H9 (cell line): ENCODE measurements around the gene USP6NL. TPM values are rescaled to one million over a fixed set of nuclear protein-coding genes. Genes with fewer than 3 reads are reported as not detected.

ENCODE experiments used
- DNase-seq: peaks from one replicate; pipeline ENCODE4 v3.0.0-alpha.2; 2017
- H2AFZ ChIP-seq: one replicate; pipeline ENCODE4 v1.6.1; 2013; ENCODE audit warnings: mild to moderate bottlenecking, low read length, control low read depth, moderate library complexity
- H2AK5ac ChIP-seq: 2 replicates; pipeline ENCODE4 v1.6.1; 2013; ENCODE audit warnings: low read length, control low read depth, mixed read lengths; ENCODE audit not compliant: insufficient read length
- H2BK120ac ChIP-seq: one replicate; pipeline ENCODE4 v1.6.1; 2013; ENCODE audit warnings: low read depth, mild to moderate bottlenecking, low read length, control low read depth, inconsistent platforms; ENCODE audit not compliant: poor library complexity, severe bottlenecking
- H2BK12ac ChIP-seq: 2 replicates; pipeline ENCODE4 v1.6.1; 2013; ENCODE audit warnings: low read length, control low read depth, mixed read lengths, low read depth; ENCODE audit not compliant: insufficient read length
- H2BK15ac ChIP-seq: 2 replicates; pipeline ENCODE4 v1.6.1; 2013; ENCODE audit warnings: low read depth, low read length, control low read depth
- H2BK20ac ChIP-seq: one replicate; pipeline ENCODE4 v1.6.1; 2013; ENCODE audit warnings: low read depth, mild to moderate bottlenecking, low read length, control low read depth, inconsistent platforms; ENCODE audit not compliant: poor library complexity, severe bottlenecking
- H2BK5ac ChIP-seq: 2 replicates; pipeline ENCODE4 v1.6.1; 2013; ENCODE audit warnings: low read length, control low read depth, mixed read lengths; ENCODE audit not compliant: insufficient read length
- H3K14ac ChIP-seq: 2 replicates; pipeline ENCODE4 v1.6.1; 2013; ENCODE audit warnings: low read length, control low read depth; ENCODE audit not compliant: insufficient read depth
- H3K18ac ChIP-seq: 2 replicates; pipeline ENCODE4 v1.6.1; 2013; ENCODE audit warnings: low read depth, mild to moderate bottlenecking, mixed read lengths, low read length, control low read depth; ENCODE audit not compliant: insufficient read length
- H3K23ac ChIP-seq: 2 replicates; pipeline ENCODE4 v1.6.1; 2013; ENCODE audit warnings: low read length, control low read depth, mixed read lengths, low read depth; ENCODE audit not compliant: insufficient read length
- H3K23me2 ChIP-seq: 2 replicates; pipeline ENCODE4 v1.6.1; 2013; ENCODE audit warnings: low read depth, mild to moderate bottlenecking, mixed read lengths, low read length, control low read depth; ENCODE audit not compliant: insufficient read length, poor library complexity, severe bottlenecking
- H3K27ac ChIP-seq: 2 replicates; pipeline ENCODE4 v1.5.1; 2013; ENCODE audit warnings: low read length, control low read depth, mixed read lengths, low read depth; ENCODE audit not compliant: insufficient read length
- H3K27me3 ChIP-seq: 2 replicates; pipeline ENCODE4 v1.6.1; 2013; ENCODE audit warnings: low read length, control low read depth, inconsistent platforms; ENCODE audit not compliant: insufficient read depth
- H3K4ac ChIP-seq: 2 replicates; pipeline ENCODE4 v1.6.1; 2013; ENCODE audit warnings: low read depth, mild to moderate bottlenecking, control low read depth, inconsistent platforms, low read length, moderate library complexity
- H3K4me1 ChIP-seq: 2 replicates; pipeline ENCODE4 v1.6.1; 2013; ENCODE audit warnings: low read length, control low read depth, inconsistent platforms; ENCODE audit not compliant: insufficient read depth
- H3K4me2 ChIP-seq: 2 replicates; pipeline ENCODE4 v1.6.1; 2013; ENCODE audit warnings: low read length, control low read depth, mixed read lengths; ENCODE audit not compliant: insufficient read length, insufficient read depth
- H3K56ac ChIP-seq: 2 replicates; pipeline ENCODE4 v1.6.1; 2013; ENCODE audit warnings: low read depth, mild to moderate bottlenecking, mixed read lengths, low read length, control low read depth; ENCODE audit not compliant: insufficient read length
- H3K79me1 ChIP-seq: 2 replicates; pipeline ENCODE4 v1.6.1; 2013; ENCODE audit warnings: low read depth, mild to moderate bottlenecking, moderate library complexity, low read length, control low read depth, inconsistent platforms; ENCODE audit not compliant: insufficient read depth, poor library complexity, severe bottlenecking
- H3K79me2 ChIP-seq: 2 replicates; pipeline ENCODE4 v1.6.1; 2013; ENCODE audit warnings: low read length, control low read depth, inconsistent platforms; ENCODE audit not compliant: insufficient read depth
- H3K9ac ChIP-seq: 2 replicates; pipeline ENCODE4 v1.6.1; 2013; ENCODE audit warnings: low read length, control low read depth, mixed read lengths; ENCODE audit not compliant: insufficient read length; ENCODE audit errors: extremely low read depth
- H3K9me3 ChIP-seq: one replicate; pipeline ENCODE4 v1.6.1; 2013; ENCODE audit warnings: low read depth, low read length, inconsistent platforms; ENCODE audit not compliant: control insufficient read depth
- H3T11ph ChIP-seq: one replicate; pipeline ENCODE4 v1.6.1; 2013; ENCODE audit warnings: mild to moderate bottlenecking, low read length, control low read depth, inconsistent platforms
- H4K20me1 ChIP-seq: one replicate; pipeline ENCODE4 v1.6.1; 2013; ENCODE audit not compliant: control insufficient read depth, insufficient read length, insufficient read depth
- H4K5ac ChIP-seq: 2 replicates; pipeline ENCODE4 v1.6.1; 2013; ENCODE audit warnings: low read depth, mild to moderate bottlenecking, mixed read lengths, low read length, control low read depth; ENCODE audit not compliant: insufficient read length
- H4K8ac ChIP-seq: replicated peaks from 2 replicates; pipeline ENCODE4 v1.6.1; 2013; ENCODE audit warnings: low read length, control low read depth, mixed read lengths, low read depth; ENCODE audit not compliant: insufficient read length
- H4K91ac ChIP-seq: 2 replicates; pipeline ENCODE4 v1.6.1; 2013; ENCODE audit warnings: low read depth, mild to moderate bottlenecking, moderate library complexity, mixed read lengths, low read length, control low read depth; ENCODE audit not compliant: insufficient read length
- H3K27ac Mint-ChIP-seq, 3 experiments: 2 replicates in 2 of 3; 3 replicates in 1 of 3; pipeline ENCODE4 v1.8.0; 2020 to 2021; ENCODE audit warnings: mixed read lengths in 3 of 3, mild to moderate bottlenecking in 1 of 3, moderate library complexity in 1 of 3
- H3K27me3 Mint-ChIP-seq: 2 replicates; pipeline ENCODE4 v1.8.0; 2021; ENCODE audit warnings: low read depth, mild to moderate bottlenecking, moderate library complexity, mixed read lengths
- H3K36me3 Mint-ChIP-seq, 3 experiments: 2 replicates in 2 of 3; 3 replicates in 1 of 3; pipeline ENCODE4 v1.8.0; 2020 to 2021; ENCODE audit warnings: low read depth in 3 of 3, mixed read lengths in 3 of 3; ENCODE audit not compliant: insufficient read depth in 1 of 3
- H3K4me1 Mint-ChIP-seq, 2 experiments: 2 replicates each; pipeline ENCODE4 v1.8.0; 2020; ENCODE audit warnings: mixed read lengths in 2 of 2
- H3K4me3 Mint-ChIP-seq, 2 experiments: 2 replicates in 1 of 2; 3 replicates in 1 of 2; pipeline ENCODE4 v1.8.0; 2020 to 2021; ENCODE audit warnings: mild to moderate bottlenecking in 2 of 2, mixed read lengths in 2 of 2, moderate library complexity in 1 of 2
- H3K9me3 Mint-ChIP-seq, 2 experiments: 2 replicates in 1 of 2; 3 replicates in 1 of 2; pipeline ENCODE4 v1.8.0; 2020; ENCODE audit warnings: mild to moderate bottlenecking in 2 of 2, mixed read lengths in 2 of 2, moderate library complexity in 1 of 2
- WGBS: extraction: QIAGEN DNeasy Blood & Tissue Kit; methylation state at CpG from one replicate; pipeline ENCODE4 v1.1.7; 2013; ENCODE audit warnings: missing lambda C conversion rate, low lambda C conversion rate, mixed read lengths; ENCODE audit not compliant: insufficient read length; ENCODE audit errors: extremely low coverage; 5-methylcytosine and 5-hydroxymethylcytosine counted together
- total RNA-seq: library from RNA; stranded (reverse); gene quantifications from 2 replicates; pipeline ENCODE4 v1.2.1, GENCODE V29; 2021
- TF ChIP-seq, protein P1 (sequence below): fragments of 200-600 bp; sonication (generic); conservative IDR thresholded peaks from 3 replicates; pipeline ENCODE4 v1.8.0; 2021; ENCODE audit warnings: antibody characterized with exemption, mild to moderate bottlenecking

The USP6NL gene
- total RNA-seq, 1 experiment from 2014 or later = 28.3 TPM

DNA sequence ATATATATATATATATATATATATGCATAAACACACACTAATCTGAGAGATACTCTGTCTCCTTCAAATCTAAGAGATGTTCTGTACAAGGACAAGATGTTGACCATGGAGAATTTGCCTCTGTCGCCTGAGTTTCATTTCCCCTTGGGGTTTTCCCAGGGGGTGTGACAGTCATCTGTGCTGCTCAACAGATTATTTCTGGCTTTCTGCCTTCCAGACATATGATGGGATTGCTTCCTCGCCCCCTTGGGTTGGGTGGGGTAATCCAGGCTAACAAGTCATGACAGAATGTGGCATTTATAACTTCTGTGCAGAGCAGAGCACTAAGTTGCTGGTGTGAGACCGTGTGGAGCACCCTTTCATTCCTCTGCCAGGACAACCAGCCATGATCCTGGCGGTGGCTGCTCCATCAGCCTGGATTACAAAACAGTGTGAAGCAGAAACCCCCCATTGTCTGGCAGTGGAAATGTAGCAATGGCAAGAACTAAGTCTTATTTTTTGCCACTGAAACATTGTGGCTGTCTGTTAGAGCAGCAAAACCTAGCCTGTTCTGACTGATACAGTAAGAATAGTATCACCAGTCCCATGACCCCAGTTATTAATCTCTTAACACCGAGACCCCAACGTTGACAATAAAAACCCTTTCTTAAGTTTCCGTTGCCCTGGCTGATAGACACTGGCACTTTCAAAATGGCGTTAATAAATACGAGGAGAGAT is 13.7 kb upstream of the USP6NL start:
- no peaks in the 10 kb centered on the region for H4K20me1 ChIP-seq
- H2BK12ac ChIP-seq = no peak overlapping the region
- H3K4ac ChIP-seq = no peak overlapping the region
- no peak overlapping the region for H2BK15ac ChIP-seq
- H4K8ac ChIP-seq = no peak overlapping the region
- no peaks in the 10 kb centered on the region for H3K79me1 ChIP-seq
- Mint-ChIP-seq H3K9me3 (no peaks in the 10 kb centered on the region), H3K4me3 (no peak overlapping the region), H3K27ac (no peak overlapping the region; a peak in 1 of 7 replicates), H3K27me3 (no peaks in the 10 kb centered on the region), H3K4me1 (peaks cover 0 to 8% of the 10 kb centered on the region in 2 experiments; a peak in 2 of 4 replicates), H3K36me3 (no peaks in the 10 kb centered on the region)
- H3T11ph ChIP-seq = no peak overlapping the region
- no peak overlapping the region for H4K5ac ChIP-seq
- TF ChIP-seq, protein P1, sequence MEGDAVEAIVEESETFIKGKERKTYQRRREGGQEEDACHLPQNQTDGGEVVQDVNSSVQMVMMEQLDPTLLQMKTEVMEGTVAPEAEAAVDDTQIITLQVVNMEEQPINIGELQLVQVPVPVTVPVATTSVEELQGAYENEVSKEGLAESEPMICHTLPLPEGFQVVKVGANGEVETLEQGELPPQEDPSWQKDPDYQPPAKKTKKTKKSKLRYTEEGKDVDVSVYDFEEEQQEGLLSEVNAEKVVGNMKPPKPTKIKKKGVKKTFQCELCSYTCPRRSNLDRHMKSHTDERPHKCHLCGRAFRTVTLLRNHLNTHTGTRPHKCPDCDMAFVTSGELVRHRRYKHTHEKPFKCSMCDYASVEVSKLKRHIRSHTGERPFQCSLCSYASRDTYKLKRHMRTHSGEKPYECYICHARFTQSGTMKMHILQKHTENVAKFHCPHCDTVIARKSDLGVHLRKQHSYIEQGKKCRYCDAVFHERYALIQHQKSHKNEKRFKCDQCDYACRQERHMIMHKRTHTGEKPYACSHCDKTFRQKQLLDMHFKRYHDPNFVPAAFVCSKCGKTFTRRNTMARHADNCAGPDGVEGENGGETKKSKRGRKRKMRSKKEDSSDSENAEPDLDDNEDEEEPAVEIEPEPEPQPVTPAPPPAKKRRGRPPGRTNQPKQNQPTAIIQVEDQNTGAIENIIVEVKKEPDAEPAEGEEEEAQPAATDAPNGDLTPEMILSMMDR = no peak
- no peak overlapping the region for H2BK120ac ChIP-seq
- H3K23ac ChIP-seq = no peak overlapping the region
- H2AFZ ChIP-seq = no peak overlapping the region
- WGBS = no CpG with 5 or more reads among the region's 9 CpGs
- H2BK20ac ChIP-seq = no peak overlapping the region
- no peaks in the 10 kb centered on the region for H3K9me3 ChIP-seq
- H3K27me3 ChIP-seq = no peaks in the 10 kb centered on the region
- no peaks in the 10 kb centered on the region for H3K23me2 ChIP-seq
- H3K9ac ChIP-seq = no peak overlapping the region
- H3K4me2 ChIP-seq = no peak overlapping the region
- H2BK5ac ChIP-seq = no peak overlapping the region
- H3K56ac ChIP-seq = no peak overlapping the region
- no peak overlapping the region for H2AK5ac ChIP-seq
- H3K27ac ChIP-seq = no peak overlapping the region
- no peak overlapping the region for H3K18ac ChIP-seq
- H4K91ac ChIP-seq = no peak overlapping the region
- DNase-seq = no peak
- H3K14ac ChIP-seq = no peak overlapping the region
- H3K4me1 ChIP-seq = peaks cover 3% of the 10 kb centered on the region; the same call in 1 of the 2 replicates
- no peaks in the 10 kb centered on the region for H3K79me2 ChIP-seq
